Mucosa of descending colon (tissue), 3 donors: ENCODE results near the gene ZNF816. TPM values are rescaled to one million over a fixed set of nuclear protein-coding genes. Genes with fewer than 3 reads are reported as not detected.
A peak's percentile ranks its signal among the peaks of the same experiment; 100 is the strongest.

ENCODE experiments used
- ATAC-seq: fragments of 200-7000 bp; cut with Tn5 transposase; one replicate; pipeline ENCODE4 v1.9.1; 2020; ENCODE audit warnings: mild to moderate bottlenecking, moderate library complexity
- DNase-seq, 3 donors: peaks; one replicate each; pipeline ENCODE4 v3.0.0-alpha.2; 2020
- H3K36me3 ChIP-seq: fragments of 200-600 bp; one replicate; pipeline ENCODE4 v1.8.0; 2021; ENCODE audit warnings: low read depth, mild to moderate bottlenecking
- H3K4me1 ChIP-seq: fragments of 200-600 bp; one replicate; pipeline ENCODE4 v1.8.0; 2021; ENCODE audit warnings: low read depth, mild to moderate bottlenecking
- H3K4me3 ChIP-seq: fragments of 200-600 bp; one replicate; pipeline ENCODE4 v1.8.0; 2021; ENCODE audit warnings: mild to moderate bottlenecking
- H3K9me3 ChIP-seq: fragments of 200-600 bp; one replicate; pipeline ENCODE4 v1.8.0; 2021; ENCODE audit warnings: mild to moderate bottlenecking
- intact Hi-C, 2 donors: fragments of 100-400 bp; cut with DNase I in 1 of 2; cut with micrococcal nuclease in 1 of 2; formaldehyde crosslinking; loops; one replicate each; pipeline versions ENCODE4 v1.11.0 to v1.11.1; 2022; cut with DNase I, micrococcal nuclease
- total RNA-seq, 3 donors: library from RNA; stranded (reverse); fragmentation: NEBNext Ultra II Directional in 2 of 3; extraction: Animal tissue kit (Norgen Biotek cat#: 25700) in 2 of 3; gene quantifications; one replicate each; pipeline versions ENCODE4 v1.2.1 to v1.2.4, GENCODE V29; 2021 to 2023
- TF ChIP-seq, protein P1 (sequence below): fragments of 200-600 bp; IDR thresholded peaks from one replicate; pipeline ENCODE4 v1.8.0; 2022; ENCODE audit warnings: antibody characterized with exemption, mild to moderate bottlenecking
- donor health status: DM: no; HTN: no; CAD: no; lungs with moderate emphysema.
- donor health status: DM: no; HTN: no; CAD: no.
- donor health status: DM: no; HTN: yes; CAD: no.

ZNF816 gene
- total RNA-seq, 3 donors from 2014 or later = 14.8 to 16.0 (median 15.1) TPM

- peaks cover 4% of the 10 kb centered on the region for H3K4me1 ChIP-seq
- H3K36me3 ChIP-seq = no peaks in the 10 kb centered on the region
- peaks cover 16% of the 10 kb centered on the region for H3K9me3 ChIP-seq
- ATAC-seq (peak; percentile 97), DNase-seq (peak; percentile 83 to 92 (median 90))
- TF ChIP-seq, protein P1, sequence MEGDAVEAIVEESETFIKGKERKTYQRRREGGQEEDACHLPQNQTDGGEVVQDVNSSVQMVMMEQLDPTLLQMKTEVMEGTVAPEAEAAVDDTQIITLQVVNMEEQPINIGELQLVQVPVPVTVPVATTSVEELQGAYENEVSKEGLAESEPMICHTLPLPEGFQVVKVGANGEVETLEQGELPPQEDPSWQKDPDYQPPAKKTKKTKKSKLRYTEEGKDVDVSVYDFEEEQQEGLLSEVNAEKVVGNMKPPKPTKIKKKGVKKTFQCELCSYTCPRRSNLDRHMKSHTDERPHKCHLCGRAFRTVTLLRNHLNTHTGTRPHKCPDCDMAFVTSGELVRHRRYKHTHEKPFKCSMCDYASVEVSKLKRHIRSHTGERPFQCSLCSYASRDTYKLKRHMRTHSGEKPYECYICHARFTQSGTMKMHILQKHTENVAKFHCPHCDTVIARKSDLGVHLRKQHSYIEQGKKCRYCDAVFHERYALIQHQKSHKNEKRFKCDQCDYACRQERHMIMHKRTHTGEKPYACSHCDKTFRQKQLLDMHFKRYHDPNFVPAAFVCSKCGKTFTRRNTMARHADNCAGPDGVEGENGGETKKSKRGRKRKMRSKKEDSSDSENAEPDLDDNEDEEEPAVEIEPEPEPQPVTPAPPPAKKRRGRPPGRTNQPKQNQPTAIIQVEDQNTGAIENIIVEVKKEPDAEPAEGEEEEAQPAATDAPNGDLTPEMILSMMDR = no peak
- peak overlapping the region; percentile 15 for H3K4me3 ChIP-seq
- intact Hi-C loops = no loop called here
Observed at GRCh38 chr19:52993342-52994178, 30.9 kb upstream of the ZNF816 start.

- peak overlapping the region; percentile 15 for H3K4me3 ChIP-seq
- H3K9me3 ChIP-seq = peaks cover 11% of the 10 kb centered on the region
- ATAC-seq (peak; percentile 18), DNase-seq (peak; percentile 34 to 54 (median 54))
- H3K4me1 ChIP-seq = peaks cover 4% of the 10 kb centered on the region
- no peaks in the 10 kb centered on the region for H3K36me3 ChIP-seq
- intact Hi-C loops = no loop called here
- TF ChIP-seq, protein P1 = no peak
Observed at GRCh38 chr19:52992109-52993004, 29.7 kb upstream of the ZNF816 start.

DNA sequence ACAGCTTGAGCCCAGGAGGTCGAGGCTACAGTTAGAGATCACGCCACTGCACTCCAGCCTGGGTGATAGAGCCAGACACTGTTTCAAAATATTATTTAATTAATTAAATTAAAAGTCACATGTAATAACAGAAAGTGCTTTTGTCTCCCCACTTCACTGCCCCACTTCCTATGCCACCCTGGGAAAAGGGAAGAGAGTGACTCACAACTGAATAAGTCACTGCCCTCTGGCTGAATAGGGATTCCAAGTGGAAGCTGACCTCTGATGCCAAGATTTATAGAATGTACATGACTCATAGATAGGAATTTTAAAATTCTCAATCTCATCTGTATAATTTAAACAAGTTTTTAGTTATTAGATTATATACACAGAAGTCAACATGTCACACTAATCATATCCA lies 28.8 kb upstream of the ZNF816 start:
- Histone ChIP-seq H3K9me3 (peaks cover 16% of the 10 kb centered on the region), H3K4me1 (peaks cover 4% of the 10 kb centered on the region), H3K4me3 (no peak overlapping the region), H3K36me3 (no peaks in the 10 kb centered on the region)
- intact Hi-C loops = no loop called here
- ATAC-seq (no peak), DNase-seq (no peak)
- TF ChIP-seq, protein P1 = no peak

DNA sequence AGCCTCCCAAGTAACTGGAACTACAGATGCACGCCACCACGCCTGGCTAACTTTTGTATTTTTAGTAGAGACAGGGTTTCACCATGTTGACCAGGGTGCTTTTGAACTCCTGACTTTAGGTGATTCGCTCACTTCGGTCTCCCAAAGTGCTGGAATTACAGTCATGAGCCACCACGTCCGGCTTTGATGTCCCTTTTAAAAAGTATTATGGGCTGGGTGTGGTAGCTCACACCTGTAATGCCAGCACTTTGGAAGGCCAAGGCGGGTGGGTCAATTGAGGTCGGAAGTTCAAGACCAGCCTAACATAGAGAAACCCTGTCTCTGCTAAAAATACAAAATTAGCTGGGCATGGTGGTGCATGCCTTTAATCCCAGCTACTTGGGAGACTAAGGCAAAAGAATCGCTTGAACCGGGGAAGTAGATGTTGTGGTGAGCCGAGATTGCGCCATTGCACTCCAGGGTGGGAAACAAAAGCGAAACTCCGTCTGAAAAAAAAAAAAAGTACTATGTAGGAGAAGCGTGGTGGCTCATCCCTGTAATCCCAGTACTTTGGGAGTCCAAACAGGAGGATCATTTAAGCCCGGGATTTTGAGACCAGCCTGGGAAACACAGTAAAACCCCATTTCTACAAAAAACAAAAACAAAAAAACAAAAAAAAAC lies 28.2 kb upstream of the ZNF816 start:
- peaks cover 19% of the 10 kb centered on the region for H3K9me3 ChIP-seq
- DNase-seq = peak in 1 of 3 donors; percentile 7
- no peaks in the 10 kb centered on the region for H3K36me3 ChIP-seq
- intact Hi-C loops = no loop called here
- H3K4me3 ChIP-seq = no peak overlapping the region
- peaks cover 4% of the 10 kb centered on the region for H3K4me1 ChIP-seq
- TF ChIP-seq, protein P1 = no peak
- ATAC-seq = no peak

DNA sequence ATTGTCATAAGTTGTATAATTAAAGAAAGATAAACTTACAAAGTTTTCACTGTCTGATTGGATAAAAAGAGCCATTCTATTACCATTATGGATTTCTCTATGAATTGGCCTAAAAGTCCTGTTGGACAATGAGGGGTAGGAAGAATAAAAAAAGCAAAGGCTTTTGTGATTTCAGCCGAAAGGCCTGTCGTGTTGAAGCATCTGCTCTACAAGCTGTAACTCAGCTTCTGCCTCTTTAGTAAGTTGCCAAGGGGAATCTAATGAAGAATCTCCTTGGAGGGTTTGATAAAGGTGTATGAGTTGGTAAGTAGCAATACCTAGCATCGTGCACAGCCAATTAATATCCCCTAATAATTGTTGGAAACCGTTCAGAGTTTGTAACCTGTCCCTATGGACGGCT lies 25.8 kb upstream of the ZNF816 start:
- Histone ChIP-seq H3K9me3 (peaks cover 40% of the 10 kb centered on the region), H3K4me3 (no peak overlapping the region), H3K36me3 (no peaks in the 10 kb centered on the region), H3K4me1 (peaks cover 4% of the 10 kb centered on the region)
- intact Hi-C loops = no loop called here
- DNase-seq = no peak
- TF ChIP-seq, protein P1 = no peak
- ATAC-seq = no peak
